Aorta (tissue), 5 donors: Measurements from ENCODE around the gene GOLGA3. TPM values are rescaled to one million over a fixed set of nuclear protein-coding genes. Genes with fewer than 3 reads are reported as not detected.
"Not testable (repeated sequence)": the region's sequence is repeated elsewhere in the genome, so short reads cannot be mapped to it uniquely, and the experiment has no call there.

Source experiments
- ATAC-seq: fragments of 200-7000 bp; cut with Tn5 transposase; one replicate; pipeline ENCODE4 v1.9.1; 2022; ENCODE audit warnings: moderate library complexity; ENCODE audit not compliant: low FRiP score
- DNase-seq, 2 donors: peaks; one replicate each; pipeline ENCODE4 v3.0.0-alpha.2; 2020
- H3K27ac ChIP-seq, 2 donors: one replicate each; pipeline ENCODE4 v1.5.1; 2013; ENCODE audit warnings: low read length in 2 of 2, mild to moderate bottlenecking in 2 of 2, moderate library complexity in 2 of 2, control low read depth in 1 of 2, inconsistent platforms in 1 of 2, low read depth in 1 of 2
- H3K27me3 ChIP-seq, 2 donors: one replicate each; pipeline ENCODE4 v1.6.1; 2013; ENCODE audit warnings: control low read depth in 1 of 2, low read length in 1 of 2, mild to moderate bottlenecking in 1 of 2, moderate library complexity in 1 of 2; ENCODE audit not compliant: insufficient read depth in 2 of 2, control insufficient read depth in 1 of 2
- H3K36me3 ChIP-seq, 2 donors: one replicate each; pipeline ENCODE4 v1.6.1; 2013; ENCODE audit warnings: control low read depth in 1 of 2, low read length in 1 of 2, mild to moderate bottlenecking in 1 of 2; ENCODE audit not compliant: insufficient read depth in 2 of 2, control insufficient read depth in 1 of 2
- H3K4me1 ChIP-seq, 2 donors: one replicate each; pipeline ENCODE4 v1.6.1; 2013; ENCODE audit warnings: low read length in 2 of 2, control low read depth in 1 of 2, mild to moderate bottlenecking in 1 of 2, moderate library complexity in 1 of 2; ENCODE audit not compliant: insufficient read depth in 2 of 2, control insufficient read depth in 1 of 2
- H3K4me3 ChIP-seq, 2 donors: one replicate each; pipeline ENCODE4 v1.5.1; 2013; ENCODE audit warnings: low read length in 2 of 2, control low read depth in 1 of 2, mild to moderate bottlenecking in 1 of 2
- H3K9me3 ChIP-seq: one replicate; pipeline ENCODE4 v1.6.1; 2013; ENCODE audit warnings: mild to moderate bottlenecking, low read length; ENCODE audit not compliant: control insufficient read depth
- WGBS, 2 donors: extraction: QIAGEN DNeasy Blood & Tissue Kit; methylation state at CpG; one replicate each; pipeline ENCODE4 v1.1.7; 2013; 5-methylcytosine and 5-hydroxymethylcytosine counted together
- intact Hi-C, 2 donors: fragments of 100-400 bp; cut with DNase I; formaldehyde crosslinking; loops; one replicate each; pipeline versions ENCODE4 v1.14.2 to v1.15.0; 2022
- polyA plus RNA-seq, 2 donors: library from polyadenylated mRNA; stranded (reverse); fragments of 200-250 nt; gene quantifications; one replicate each; pipeline ENCODE4 v1.2.3, GENCODE V29; 2013
- total RNA-seq, 2 donors: library from RNA; stranded (reverse); fragmentation: NEBNext Ultra II Directional; extraction: Animal tissue kit (Norgen Biotek cat#: 25700); gene quantifications; one replicate each; pipeline ENCODE4 v1.2.1, GENCODE V29; 2021
- donor health status: healthy with polysubstance abuse.
- donor health status: Bipolar disorder and iron deficiency.
- donor health status: DM: no; HTN: no; CAD: no.
- donor health status: DM: no; HTN: no; CAD: no.
- donor health status: DM: yes; HTN: yes; CAD: no.

GOLGA3 gene
- total and polyA plus RNA-seq, 4 donors = 17.9 to 91.2 (median 52.4) TPM

DNA sequence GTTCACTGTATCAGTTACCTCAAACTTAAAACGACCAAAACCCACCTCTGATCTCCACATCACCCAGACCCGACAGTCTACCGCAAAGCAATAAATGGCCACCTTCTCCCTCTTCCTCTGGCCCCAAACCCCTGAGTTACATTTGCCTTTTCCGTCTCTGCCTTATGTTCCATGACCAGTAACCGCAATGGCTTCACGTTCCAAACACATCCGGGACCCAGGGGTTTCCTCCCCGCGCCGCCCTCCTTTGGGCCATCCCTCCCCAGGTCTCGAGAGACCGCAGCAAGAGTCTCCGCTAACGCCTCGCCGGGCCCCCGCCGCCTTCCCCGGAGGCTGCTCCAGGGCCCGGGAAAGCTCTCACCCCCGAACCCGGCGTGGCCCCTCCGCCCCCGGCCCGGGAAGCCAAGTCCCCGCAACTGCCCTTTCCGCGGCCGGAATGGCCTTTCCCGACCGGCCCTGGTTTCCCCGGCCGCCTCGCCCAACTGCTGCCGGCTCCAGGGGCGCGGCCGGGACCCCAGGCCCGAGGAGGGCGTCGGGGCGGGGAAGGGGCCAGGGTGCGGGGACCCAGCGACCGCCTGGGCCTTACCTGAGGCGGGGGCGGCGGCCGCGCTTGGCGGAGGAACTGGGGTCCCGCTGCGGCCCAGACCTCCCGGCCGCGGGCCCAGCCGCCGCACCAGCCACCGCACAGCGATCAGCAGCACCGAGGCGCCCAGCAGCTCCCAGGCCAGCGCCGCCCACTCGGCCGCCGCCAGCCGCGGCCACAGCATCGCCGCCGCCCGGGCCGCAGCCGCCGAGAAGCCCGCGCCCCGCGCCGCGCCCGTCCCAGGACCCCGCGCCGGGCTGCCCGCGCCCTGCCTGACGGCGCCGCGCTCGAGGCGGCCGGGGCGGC, 67.4 kb downstream of the GOLGA3 start, which contains the start of gene ANKLE2:
TSS of gene ANKLE2 (minus strand) at position 801 of the 889 bp plus-strand sequence. CDS start at position 767, 34 bp downstream.
- no peaks in the 10 kb centered on the region for H3K9me3 ChIP-seq
- no peaks in the 10 kb centered on the region for H3K27me3 ChIP-seq
- H3K4me3 ChIP-seq = peak within 1 kb of the TSS; percentile 98
- ATAC-seq (peak; percentile 54), DNase-seq (peak; percentile 67 to 86)
- no peaks in the 10 kb centered on the region for H3K36me3 ChIP-seq
- peak within 1 kb of the TSS; percentile 94 to 96 for H3K27ac ChIP-seq
- intact Hi-C loops = loop anchor here in 1 of 2 donors (2.0 to 5.0 kb wide), 2 partner anchors 50 to 66 kb away; partner anchors contain the start of genes GOLGA3 and PGAM5
- 0 to 1% methylated on average over 58 to 97 of the region's 97 CpGs for WGBS, 2 donors
- H3K4me1 ChIP-seq = peaks cover 0 to 2% of the 10 kb centered on the region in 2 donors

- intact Hi-C loops = no loop called here
- no peaks in the 10 kb centered on the region for H3K36me3 ChIP-seq
- 92 to 93% methylated on average over 8 of the region's 8 CpGs for WGBS, 2 donors
- H3K27ac ChIP-seq = no peak overlapping the region
- no peak overlapping the region for H3K4me3 ChIP-seq
- H3K9me3 ChIP-seq = no peaks in the 10 kb centered on the region
- no peak for DNase-seq
- ATAC-seq = no peak
- H3K27me3 ChIP-seq = no peaks in the 10 kb centered on the region
- H3K4me1 ChIP-seq = peaks cover 0 to 2% of the 10 kb centered on the region in 2 donors
Observed at GRCh38 chr12:132759359-132759758, 69.3 kb downstream of the GOLGA3 start.

DNA sequence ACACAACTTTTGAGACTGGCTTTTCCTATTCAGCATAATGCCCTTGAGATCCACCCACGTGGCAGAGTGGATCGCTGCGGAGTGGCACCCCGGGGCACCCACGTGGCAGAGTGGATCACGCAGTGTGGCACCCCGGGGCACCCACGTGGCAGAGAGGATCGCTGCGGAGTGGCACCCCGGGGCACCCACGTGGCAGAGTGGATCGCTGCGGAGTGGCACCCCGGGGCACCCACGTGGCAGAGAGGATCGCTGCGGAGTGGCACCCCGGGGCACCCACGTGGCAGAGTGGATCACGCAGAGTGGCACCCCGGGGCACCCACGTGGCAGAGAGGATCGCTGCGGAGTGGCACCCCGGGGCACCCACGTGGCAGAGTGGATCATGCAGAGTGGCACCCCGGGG, 69.8 kb downstream of the GOLGA3 start:
- intact Hi-C loops, ATAC-seq, H3K4me1 ChIP-seq, H3K27me3 ChIP-seq, H3K9me3 ChIP-seq, H3K27ac ChIP-seq, H3K36me3 ChIP-seq, H3K4me3 ChIP-seq, DNase-seq: not testable (repeated sequence)
- WGBS, 2 donors = 87 to 91% methylated on average over 26 to 28 of the region's 28 CpGs

GRCh38 chr12:132754160-132754932, 74.3 kb downstream of the GOLGA3 start:
- intact Hi-C loops = no loop called here
- DNase-seq = peak in 1 of 2 donors; percentile 15
- H3K36me3 ChIP-seq = peaks cover 0 to 4% of the 10 kb centered on the region in 2 donors

DNA sequence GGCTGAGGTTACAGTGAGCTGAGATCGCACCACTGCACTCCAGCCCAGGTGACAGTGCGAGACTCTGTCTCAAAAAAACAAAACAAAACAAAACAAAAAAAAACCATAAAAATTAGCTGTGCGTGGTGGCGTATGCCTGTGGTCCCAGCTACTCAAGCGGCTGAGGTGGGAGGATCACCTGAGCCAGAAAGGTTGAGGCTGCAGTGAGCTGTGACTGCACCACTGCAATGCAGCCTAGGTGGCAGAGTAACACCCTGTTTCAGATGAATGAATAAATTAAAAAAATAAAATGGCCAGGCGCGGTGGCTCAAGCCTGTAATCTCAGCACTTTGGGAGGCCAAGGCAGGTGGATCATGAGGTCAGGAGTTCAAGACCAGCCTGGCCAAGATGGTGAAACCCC, 75.0 kb downstream of the GOLGA3 start:
- H3K4me3 ChIP-seq, H3K9me3 ChIP-seq, H3K36me3 ChIP-seq, H3K27me3 ChIP-seq, H3K4me1 ChIP-seq, intact Hi-C loops, H3K27ac ChIP-seq, ATAC-seq: not testable (repeated sequence)
- WGBS, 2 donors = 95 to 96% methylated on average over 7 of the region's 7 CpGs
- DNase-seq = peak in 1 of 2 donors; percentile 6

More at GRCh38 chr12:132754160-132754932, 74.3 kb downstream of the GOLGA3 start:
- WGBS, 2 donors = 86 to 87% methylated on average over 14 of the region's 14 CpGs
- no peak overlapping the region for H3K27ac ChIP-seq
- no peak overlapping the region for H3K4me3 ChIP-seq
- no peaks in the 10 kb centered on the region for H3K27me3 ChIP-seq
- no peaks in the 10 kb centered on the region for H3K9me3 ChIP-seq
- no peaks in the 10 kb centered on the region for H3K4me1 ChIP-seq
- no peak for ATAC-seq

- no peaks in the 10 kb centered on the region for H3K9me3 ChIP-seq
- no peak overlapping the region for H3K27ac ChIP-seq
- H3K27me3 ChIP-seq = no peaks in the 10 kb centered on the region
- no peaks in the 10 kb centered on the region for H3K4me1 ChIP-seq
- DNase-seq = peak in 1 of 2 donors; percentile 34
- peaks cover 8 to 14% of the 10 kb centered on the region in 2 donors for H3K36me3 ChIP-seq
- ATAC-seq = no peak
- 85 to 89% methylated on average over 10 of the region's 10 CpGs for WGBS, 2 donors
- intact Hi-C loops = no loop called here
- no peak overlapping the region for H3K4me3 ChIP-seq
Observed at GRCh38 chr12:132748319-132748718, 80.3 kb downstream of the GOLGA3 start.

- ATAC-seq (no peak), DNase-seq (peak in 1 of 2 donors; percentile 31)
- intact Hi-C loops = no loop called here
- no peaks in the 10 kb centered on the region for H3K4me1 ChIP-seq
- H3K27me3 ChIP-seq = no peaks in the 10 kb centered on the region
- peaks cover 8 to 14% of the 10 kb centered on the region in 2 donors for H3K36me3 ChIP-seq
- WGBS, 2 donors = 94% methylated on average over 22 of the region's 22 CpGs
- H3K27ac ChIP-seq = no peak overlapping the region
- no peak overlapping the region for H3K4me3 ChIP-seq
- H3K9me3 ChIP-seq = no peaks in the 10 kb centered on the region
Observed at GRCh38 chr12:132747896-132748295, 80.8 kb downstream of the GOLGA3 start.

- no peak for ATAC-seq
- peaks cover 8 to 17% of the 10 kb centered on the region in 2 donors for H3K36me3 ChIP-seq
- intact Hi-C loops = no loop called here
- H3K4me3 ChIP-seq = no peak overlapping the region
- no peaks in the 10 kb centered on the region for H3K4me1 ChIP-seq
- H3K27ac ChIP-seq = no peak overlapping the region
- peak in 1 of 2 donors; percentile 24 for DNase-seq
- no peaks in the 10 kb centered on the region for H3K27me3 ChIP-seq
- WGBS, 2 donors = 94 to 95% methylated on average over 11 of the region's 11 CpGs
- H3K9me3 ChIP-seq = no peaks in the 10 kb centered on the region
Observed at GRCh38 chr12:132747395-132747794, 81.3 kb downstream of the GOLGA3 start.
